Measurements from ENCODE around the gene PTPN5. TPM values are rescaled to one million over a fixed set of nuclear protein-coding genes. Genes with fewer than 3 reads are reported as not detected.

PTPN5 gene
- total RNA-seq, 1 experiment from 2014 or later, result 1.4 TPM

DNA sequence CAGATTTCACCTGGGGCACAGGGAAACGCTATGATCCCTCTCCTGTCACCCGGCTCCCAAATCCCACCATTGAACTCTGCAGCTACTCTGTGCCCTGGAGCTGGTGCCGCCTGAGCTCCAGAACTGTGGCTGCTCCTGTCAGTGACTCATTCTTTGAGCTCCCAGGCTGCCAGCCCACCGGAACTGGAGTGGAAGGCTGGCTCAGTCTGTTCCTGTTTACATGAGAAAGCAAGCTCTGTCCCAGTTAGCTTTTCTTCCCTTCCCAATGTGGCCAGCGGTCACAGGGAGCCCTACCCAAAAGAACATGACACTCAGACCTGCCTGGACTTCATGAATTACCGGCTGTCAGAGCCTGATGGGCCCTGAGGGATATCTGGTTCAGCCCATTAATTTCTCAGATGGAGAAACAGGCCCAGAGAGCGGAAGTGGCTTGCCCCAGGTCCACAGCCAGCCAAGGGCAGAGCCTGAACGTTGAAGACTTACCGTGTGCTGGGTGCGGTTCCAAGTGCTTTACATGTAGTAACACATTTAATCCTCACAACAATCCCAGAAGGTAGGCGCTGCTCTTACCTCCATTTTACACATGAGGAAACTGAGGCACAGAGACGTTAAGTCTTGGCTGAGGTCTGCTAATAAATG, 41.8 kb downstream of the PTPN5 start:
- Histone ChIP-seq H3K27ac (ENCODE audit: insufficient read length, low read depth, low read length) (no peak overlapping the region), H3K9ac (ENCODE audit: extremely low read depth, insufficient read length, low read length) (no peak overlapping the region)

More for the DNA sequence above, 41.8 kb downstream of the PTPN5 start:
- TF ChIP-seq, protein P1, sequence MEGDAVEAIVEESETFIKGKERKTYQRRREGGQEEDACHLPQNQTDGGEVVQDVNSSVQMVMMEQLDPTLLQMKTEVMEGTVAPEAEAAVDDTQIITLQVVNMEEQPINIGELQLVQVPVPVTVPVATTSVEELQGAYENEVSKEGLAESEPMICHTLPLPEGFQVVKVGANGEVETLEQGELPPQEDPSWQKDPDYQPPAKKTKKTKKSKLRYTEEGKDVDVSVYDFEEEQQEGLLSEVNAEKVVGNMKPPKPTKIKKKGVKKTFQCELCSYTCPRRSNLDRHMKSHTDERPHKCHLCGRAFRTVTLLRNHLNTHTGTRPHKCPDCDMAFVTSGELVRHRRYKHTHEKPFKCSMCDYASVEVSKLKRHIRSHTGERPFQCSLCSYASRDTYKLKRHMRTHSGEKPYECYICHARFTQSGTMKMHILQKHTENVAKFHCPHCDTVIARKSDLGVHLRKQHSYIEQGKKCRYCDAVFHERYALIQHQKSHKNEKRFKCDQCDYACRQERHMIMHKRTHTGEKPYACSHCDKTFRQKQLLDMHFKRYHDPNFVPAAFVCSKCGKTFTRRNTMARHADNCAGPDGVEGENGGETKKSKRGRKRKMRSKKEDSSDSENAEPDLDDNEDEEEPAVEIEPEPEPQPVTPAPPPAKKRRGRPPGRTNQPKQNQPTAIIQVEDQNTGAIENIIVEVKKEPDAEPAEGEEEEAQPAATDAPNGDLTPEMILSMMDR (conservative IDR thresholded peaks at IDR 0.05), result no peak
- no peak overlapping the region for H3K4me3 Mint-ChIP-seq
- WGBS (ENCODE audit: extremely low coverage, insufficient read length, low lambda C conversion rate), result no CpG with 5 or more reads among the region's 12 CpGs
- Histone ChIP-seq H2BK12ac (ENCODE audit: insufficient read length, low read depth, low read length) (no peak overlapping the region), H3K79me1 (ENCODE audit: insufficient read depth, low read depth, low read length, poor library complexity, severe bottlenecking) (no peaks in the 10 kb centered on the region), H3K4ac (ENCODE audit: low read depth, low read length) (no peak overlapping the region), H2BK20ac (ENCODE audit: low read depth, low read length, poor library complexity, severe bottlenecking) (no peak overlapping the region), H3K23ac (ENCODE audit: insufficient read length, low read depth, low read length) (no peak overlapping the region), H2AK5ac (ENCODE audit: insufficient read length, low read length) (no peak overlapping the region), H3K56ac (ENCODE audit: insufficient read length, low read depth, low read length) (no peak overlapping the region), H3K4me2 (ENCODE audit: insufficient read depth, insufficient read length, low read length) (no peak overlapping the region), H4K8ac (replicated peaks; ENCODE audit: insufficient read length, low read depth, low read length) (no peak overlapping the region), H3K9me3 (ENCODE audit: control insufficient read depth, low read depth, low read length) (no peaks in the 10 kb centered on the region), H4K20me1 (ENCODE audit: control insufficient read depth, insufficient read depth, insufficient read length) (no peaks in the 10 kb centered on the region), H2BK120ac (ENCODE audit: low read depth, low read length, poor library complexity, severe bottlenecking) (no peak overlapping the region), H3K4me1 (ENCODE audit: insufficient read depth, low read length) (peaks cover 2% of the 10 kb centered on the region; the same call in 1 of the 2 replicates), H2BK15ac (ENCODE audit: low read depth, low read length) (no peak overlapping the region), H3K23me2 (ENCODE audit: insufficient read length, low read depth, low read length, poor library complexity, severe bottlenecking) (no peaks in the 10 kb centered on the region), H3K79me2 (ENCODE audit: insufficient read depth, low read length) (no peaks in the 10 kb centered on the region), H2BK5ac (ENCODE audit: insufficient read length, low read length) (no peak overlapping the region), H3K18ac (ENCODE audit: insufficient read length, low read depth, low read length) (no peak overlapping the region), H3K27me3 (ENCODE audit: insufficient read depth, low read length) (no peaks in the 10 kb centered on the region), H2AFZ (ENCODE audit: low read length) (no peak overlapping the region), H3K14ac (ENCODE audit: insufficient read depth, low read length) (no peak overlapping the region; the same call in 1 of the 2 replicates), H3T11ph (ENCODE audit: low read length) (no peak overlapping the region), H4K5ac (ENCODE audit: insufficient read length, low read depth, low read length) (no peak overlapping the region), H4K91ac (ENCODE audit: insufficient read length, low read depth, low read length) (no peak overlapping the region)
- peaks cover 3% of the 10 kb centered on the region for H3K27me3 Mint-ChIP-seq (ENCODE audit: low read depth)
- DNase-seq, result peak; percentile 77
- H3K4me1 Mint-ChIP-seq, result peaks cover 16 to 22% of the 10 kb centered on the region in 2 experiments
- H3K27ac Mint-ChIP-seq, result peak overlapping the region in 1 of 3 experiments; percentile 73; a peak in 2 of 7 replicates
- H3K36me3 Mint-ChIP-seq (ENCODE audit: insufficient read depth in 1 of 3, low read depth in 3 of 3), result no peaks in the 10 kb centered on the region
- no peaks in the 10 kb centered on the region for H3K9me3 Mint-ChIP-seq

All from H9 (cell line).